T-cell (primary cell): ENCODE measurements around the gene PRICKLE2. TPM values are rescaled to one million over a fixed set of nuclear protein-coding genes. Genes with fewer than 3 reads are reported as not detected.

Experiments
- ATAC-seq, 4 experiments: fragments of 200-7000 bp in 3 of 4; fragments of 150-1000 bp in 1 of 4; cut with Tn5 transposase; replicated peaks in 1 of 4; 1 replicate in 3 of 4; 2 replicates in 1 of 4; pipeline ENCODE4 v1.10.0; 2021; ENCODE audit warnings: moderate library complexity in 3 of 4, mild to moderate bottlenecking in 2 of 4, moderate number of reproducible peaks in 1 of 4
- CTCF ChIA-PET, 2 donors: fragments of 300-600 bp; sonication (Branson Sonifier 250); formaldehyde crosslinking; loops; one replicate each; lab custom pipeline; 2022; ENCODE audit warnings: antibody characterized with exemption in 2 of 2; lab: Charles Lee
- POLR2A ChIA-PET, 2 donors: fragments of 300-600 bp; sonication (Branson Sonifier 250); formaldehyde crosslinking; loops; one replicate each; lab custom pipeline; 2022; ENCODE audit warnings: antibody characterized with exemption in 2 of 2; lab: Charles Lee
- DNase-seq, 35 experiments: peaks; one replicate each; pipeline versions ENCODE4 v3.0.0 to v3.0.0-alpha.2; 2013 to 2023
- H3K27ac ChIP-seq: one replicate; pipeline ENCODE4 v1.5.1; 2013; ENCODE audit warnings: low read length
- H3K27me3 ChIP-seq, 2 experiments: replicated peaks in 1 of 2; 1 replicate in 1 of 2; 2 replicates in 1 of 2; pipeline versions ENCODE4 v1.6.1 to v1.7.0; 2013; ENCODE audit warnings: low read length in 1 of 2, mixed read lengths in 1 of 2; ENCODE audit not compliant: control insufficient read depth in 2 of 2, insufficient read depth in 2 of 2; ENCODE audit errors: extremely low read depth in 1 of 2
- H3K36me3 ChIP-seq, 2 donors: 1 replicate in 1 of 2; 2 replicates in 1 of 2; pipeline versions ENCODE4 v1.6.1 to v1.7.0; 2013; ENCODE audit warnings: low read length in 1 of 2; ENCODE audit not compliant: control insufficient read depth in 2 of 2, insufficient read depth in 1 of 2; ENCODE audit errors: extremely low read depth in 1 of 2
- H3K4me1 ChIP-seq, 2 experiments: 1 replicate in 1 of 2; 2 replicates in 1 of 2; pipeline versions ENCODE4 v1.6.1 to v1.7.0; 2013; ENCODE audit warnings: low read length in 2 of 2, mixed read lengths in 1 of 2; ENCODE audit not compliant: insufficient read depth in 2 of 2, control insufficient read depth in 1 of 2; ENCODE audit errors: extremely low read depth in 1 of 2
- H3K4me3 ChIP-seq, 2 donors: 1 replicate in 1 of 2; 2 replicates in 1 of 2; pipeline versions ENCODE4 v1.5.1 to v1.7.0; 2013; ENCODE audit warnings: mild to moderate bottlenecking in 2 of 2, low read length in 1 of 2, moderate library complexity in 1 of 2; ENCODE audit not compliant: control insufficient read depth in 1 of 2; ENCODE audit errors: extremely low read depth in 1 of 2
- H3K9me3 ChIP-seq: 2 replicates; pipeline ENCODE4 v1.7.0; 2013
- H3K27ac Mint-ChIP-seq, 2 donors: one replicate each; pipeline ENCODE4 v1.8.0; 2020 to 2021; ENCODE audit warnings: mild to moderate bottlenecking in 2 of 2, mixed read lengths in 2 of 2
- H3K27me3 Mint-ChIP-seq, 2 donors: one replicate each; pipeline ENCODE4 v1.8.0; 2021 to 2022; ENCODE audit warnings: mixed read lengths in 2 of 2
- H3K36me3 Mint-ChIP-seq: one replicate; pipeline ENCODE4 v1.8.0; 2021; ENCODE audit warnings: mixed read lengths
- H3K4me1 Mint-ChIP-seq, 3 donors: one replicate each; pipeline ENCODE4 v1.8.0; 2020 to 2022; ENCODE audit warnings: mixed read lengths in 3 of 3, mild to moderate bottlenecking in 1 of 3
- H3K4me3 Mint-ChIP-seq, 3 donors: one replicate each; pipeline ENCODE4 v1.8.0; 2020 to 2022; ENCODE audit warnings: mild to moderate bottlenecking in 3 of 3, mixed read lengths in 3 of 3, moderate library complexity in 3 of 3
- H3K9me3 Mint-ChIP-seq, 3 donors: one replicate each; pipeline ENCODE4 v1.8.0; 2020 to 2022; ENCODE audit warnings: mixed read lengths in 3 of 3
- WGBS: methylation state at CpG from one replicate; pipeline ENCODE4 v1.1.5; 2013; ENCODE audit warnings: missing lambda C conversion rate; ENCODE audit not compliant: insufficient coverage; 5-methylcytosine and 5-hydroxymethylcytosine counted together
- total RNA-seq, 35 experiments: library from RNA in 6 of 35; stranded (reverse) in 6 of 35; fragments of 120-200 nt in 1 of 35; gene quantifications; one replicate each; pipeline versions ENCODE4 v1.2.1 to v1.2.4 and lab custom pipeline; 2013 to 2026

PRICKLE2 gene
- total RNA-seq, 5 donors from 2014 or later (not counting 1 experiment from before 2014, with no cell fraction given): 0.06 to 0.13 (median 0.09) TPM; not detected in 2

- Mint-ChIP-seq H3K4me3 (no peak overlapping the region), H3K27ac (no peak overlapping the region), H3K36me3 (no peaks in the 10 kb centered on the region), H3K4me1 (no peaks in the 10 kb centered on the region), H3K27me3 (no peaks in the 10 kb centered on the region), H3K9me3 (peaks cover 0 to 7% (median 4%) of the 10 kb centered on the region in 3 donors)
- Histone ChIP-seq H3K36me3 (no peaks in the 10 kb centered on the region), H3K4me3 (no peak overlapping the region), H3K27ac (no peak overlapping the region), H3K27me3 (peaks cover 0 to 13% of the 10 kb centered on the region in 2 experiments), H3K9me3 (no peaks in the 10 kb centered on the region), H3K4me1 (no peaks in the 10 kb centered on the region)
- DNase-seq (no peak), ATAC-seq (no peak)
- CTCF ChIA-PET: no interaction called here
- POLR2A ChIA-PET: no interaction called here
- WGBS: 75% methylated on average over 1 of the region's 2 CpGs
Measured at GRCh38 chr3:64240959-64241358, 15.7 kb upstream of the PRICKLE2 start.

GRCh38 chr3:64240396-64240795 lies 15.1 kb upstream of the PRICKLE2 start:
- POLR2A ChIA-PET: no interaction called here
- Histone ChIP-seq H3K27me3 (peaks cover 0 to 13% of the 10 kb centered on the region in 2 experiments), H3K27ac (no peak overlapping the region), H3K4me1 (no peaks in the 10 kb centered on the region), H3K4me3 (no peak overlapping the region), H3K36me3 (no peaks in the 10 kb centered on the region), H3K9me3 (no peaks in the 10 kb centered on the region)
- no peaks in the 10 kb centered on the region for H3K27me3 Mint-ChIP-seq
- ATAC-seq: no peak
- no peaks in the 10 kb centered on the region for H3K36me3 Mint-ChIP-seq
- H3K4me3 Mint-ChIP-seq: no peak overlapping the region
- 67% methylated on average over 3 of the region's 3 CpGs for WGBS
- peaks cover 0 to 7% (median 6%) of the 10 kb centered on the region in 3 donors for H3K9me3 Mint-ChIP-seq
- no peaks in the 10 kb centered on the region for H3K4me1 Mint-ChIP-seq
- no peak overlapping the region for H3K27ac Mint-ChIP-seq
- CTCF ChIA-PET: no interaction called here
- no peak for DNase-seq

GRCh38 chr3:64239841-64240240 lies 14.6 kb upstream of the PRICKLE2 start:
- Mint-ChIP-seq H3K9me3 (peaks cover 1 to 7% (median 7%) of the 10 kb centered on the region in 3 donors), H3K27ac (no peak overlapping the region), H3K27me3 (no peaks in the 10 kb centered on the region), H3K4me3 (no peak overlapping the region), H3K36me3 (no peaks in the 10 kb centered on the region), H3K4me1 (no peaks in the 10 kb centered on the region)
- no peak for ATAC-seq
- Histone ChIP-seq H3K9me3 (no peaks in the 10 kb centered on the region), H3K27me3 (peaks cover 0 to 13% of the 10 kb centered on the region in 2 experiments), H3K36me3 (no peaks in the 10 kb centered on the region), H3K27ac (no peak overlapping the region), H3K4me1 (no peaks in the 10 kb centered on the region), H3K4me3 (no peak overlapping the region)
- WGBS: no CpG with 5 or more reads among the region's 5 CpGs
- ChIA-PET POLR2A (no interaction called here), CTCF (no interaction called here)
- DNase-seq: no peak

GRCh38 chr3:64238971-64239667 lies 13.9 kb upstream of the PRICKLE2 start:
- H3K27ac Mint-ChIP-seq: no peak overlapping the region
- no peaks in the 10 kb centered on the region for H3K27me3 Mint-ChIP-seq
- no peak overlapping the region for H3K27ac ChIP-seq
- ChIA-PET POLR2A (no interaction called here), CTCF (no interaction called here)
- WGBS: 75% methylated on average over 5 of the region's 12 CpGs
- peaks cover 0 to 13% of the 10 kb centered on the region in 2 experiments for H3K27me3 ChIP-seq
- no peak overlapping the region for H3K4me3 Mint-ChIP-seq
- H3K36me3 ChIP-seq: no peaks in the 10 kb centered on the region
- H3K36me3 Mint-ChIP-seq: no peaks in the 10 kb centered on the region
- no peak for ATAC-seq
- H3K4me1 ChIP-seq: no peaks in the 10 kb centered on the region
- H3K9me3 ChIP-seq: no peaks in the 10 kb centered on the region
- no peak for DNase-seq
- no peaks in the 10 kb centered on the region for H3K4me1 Mint-ChIP-seq
- H3K9me3 Mint-ChIP-seq: peaks cover 5 to 7% (median 7%) of the 10 kb centered on the region in 3 donors
- no peak overlapping the region for H3K4me3 ChIP-seq

GRCh38 chr3:64237083-64237482 lies 11.8 kb upstream of the PRICKLE2 start:
- Mint-ChIP-seq H3K27me3 (peaks cover 0 to 3% of the 10 kb centered on the region in 2 donors), H3K4me1 (no peaks in the 10 kb centered on the region), H3K9me3 (peaks cover 5 to 18% (median 7%) of the 10 kb centered on the region in 3 donors), H3K36me3 (no peaks in the 10 kb centered on the region), H3K27ac (no peak overlapping the region), H3K4me3 (no peak overlapping the region)
- H3K4me3 ChIP-seq: no peak overlapping the region
- H3K9me3 ChIP-seq: no peaks in the 10 kb centered on the region
- H3K27ac ChIP-seq: no peak overlapping the region
- WGBS: 75% methylated on average over 3 of the region's 7 CpGs
- H3K4me1 ChIP-seq: no peaks in the 10 kb centered on the region
- no peak for DNase-seq
- CTCF ChIA-PET: no interaction called here
- H3K36me3 ChIP-seq: no peaks in the 10 kb centered on the region
- peaks cover 0 to 13% of the 10 kb centered on the region in 2 experiments for H3K27me3 ChIP-seq
- no peak for ATAC-seq
- POLR2A ChIA-PET: no interaction called here

GRCh38 chr3:64235605-64236004 lies 10.3 kb upstream of the PRICKLE2 start:
- H3K4me3 ChIP-seq: no peak overlapping the region
- Mint-ChIP-seq H3K27ac (no peak overlapping the region), H3K27me3 (peaks cover 0 to 3% of the 10 kb centered on the region in 2 donors), H3K36me3 (no peaks in the 10 kb centered on the region), H3K9me3 (peaks cover 5 to 18% (median 7%) of the 10 kb centered on the region in 3 donors), H3K4me3 (no peak overlapping the region), H3K4me1 (no peaks in the 10 kb centered on the region)
- H3K9me3 ChIP-seq: no peaks in the 10 kb centered on the region
- ChIA-PET POLR2A (no interaction called here), CTCF (no interaction called here)
- 80% methylated on average over 1 of the region's 3 CpGs for WGBS
- no peak for ATAC-seq
- DNase-seq: no peak
- no peaks in the 10 kb centered on the region for H3K4me1 ChIP-seq
- no peaks in the 10 kb centered on the region for H3K36me3 ChIP-seq
- H3K27me3 ChIP-seq: peaks cover 0 to 13% of the 10 kb centered on the region in 2 experiments
- H3K27ac ChIP-seq: no peak overlapping the region
